HUDEP-2 (cell line): ENCODE results near the gene KLHL13.

Experiments used
- DNase-seq, 76 experiments: peaks; one replicate each; lab custom pipeline; 2025; ENCODE audit not compliant: unreplicated experiment in 76 of 76; lab: John Stamatoyannopoulos, UW

The KLHL13 gene

GRCh38 chrX:117892469-117892868 is 224.1 kb downstream of the KLHL13 start:
- no peak for DNase-seq

GRCh38 chrX:117871796-117872195 is 244.8 kb downstream of the KLHL13 start:
- DNase-seq: no peak

- no peak for DNase-seq
Observed at GRCh38 chrX:117860517-117860916, 256.1 kb downstream of the KLHL13 start.

- no peak for DNase-seq
Observed at GRCh38 chrX:117854806-117855205, 261.8 kb downstream of the KLHL13 start.

DNA sequence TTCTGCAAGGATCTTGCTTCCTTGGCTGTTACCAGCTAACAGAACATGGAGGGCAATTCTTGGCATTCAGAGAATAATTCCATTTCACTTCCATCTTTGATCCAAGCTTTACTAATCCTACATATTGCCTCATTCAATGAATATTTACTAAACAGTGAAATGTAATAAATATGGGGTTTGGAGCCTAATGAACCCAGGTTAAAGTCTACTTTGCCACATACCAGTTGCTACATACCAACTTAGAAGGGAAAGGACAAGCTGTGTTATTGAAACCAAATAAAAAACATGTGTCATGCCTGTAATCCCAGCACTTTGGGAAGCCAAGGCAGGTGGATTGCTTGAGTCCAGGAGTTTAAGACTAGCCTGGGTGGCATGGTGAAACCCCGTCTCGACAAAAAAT is 265.6 kb downstream of the KLHL13 start:
- no peak for DNase-seq
